GM19438 (cell line): Measurements from ENCODE around the gene PRIM1.
"Not testable (repeated sequence)": the region's sequence is repeated elsewhere in the genome, so short reads cannot be mapped to it uniquely, and the experiment has no call there.

Experiments
- ATAC-seq: cut with Tn5 transposase; IDR thresholded peaks from one replicate; pipeline ENCODE4 v1.9.1; 2021; ENCODE audit warnings: low read depth; ENCODE audit not compliant: unreplicated experiment

Gene PRIM1

GRCh38 chr12:56721216-56721615, 30.9 kb downstream of the PRIM1 start:
- no peak for ATAC-seq

GRCh38 chr12:56720731-56721151, 31.4 kb downstream of the PRIM1 start:
- ATAC-seq, result no peak

DNA sequence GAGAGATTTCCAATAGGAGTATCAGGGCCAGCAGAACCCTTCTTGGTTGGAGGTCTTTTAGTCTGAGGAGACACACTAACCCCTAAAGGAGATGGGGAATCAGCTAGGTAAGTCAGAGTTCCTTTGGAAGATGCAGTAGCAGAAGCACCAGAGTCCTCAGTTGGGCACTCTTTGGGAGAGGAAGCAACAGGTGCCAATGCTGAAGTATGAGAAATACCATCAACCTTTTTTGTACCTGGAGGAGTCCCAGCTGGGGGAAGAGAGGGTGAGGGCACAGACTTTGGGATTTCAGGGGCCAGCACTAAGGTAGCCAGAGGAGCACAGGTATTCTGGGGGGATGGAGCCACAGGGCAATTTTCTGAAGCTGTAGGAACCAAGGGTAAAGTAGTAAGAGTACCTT, 33.1 kb downstream of the PRIM1 start:
- ATAC-seq, result no peak

DNA sequence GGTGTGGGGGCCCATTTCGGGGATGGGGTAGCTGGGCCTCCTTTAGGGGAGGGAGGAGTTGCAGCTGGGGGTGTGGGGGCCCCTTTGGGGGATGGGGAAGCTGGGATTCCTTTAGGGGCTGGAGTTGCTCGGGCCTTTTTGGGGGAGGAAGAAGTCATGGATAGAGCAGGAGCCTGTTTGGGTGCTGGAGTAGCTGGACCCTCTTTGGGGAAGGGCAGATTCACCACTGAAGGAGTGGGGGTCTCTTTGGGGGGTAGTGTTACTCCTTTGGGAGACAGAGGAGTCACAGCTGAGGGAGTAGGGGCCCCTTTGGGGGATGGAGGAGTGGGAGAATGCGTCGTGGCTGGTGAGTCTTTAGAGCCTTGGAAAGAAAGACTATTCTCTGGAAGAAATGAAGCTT, 33.5 kb downstream of the PRIM1 start:
- ATAC-seq, result no peak

- ATAC-seq, result no peak
Observed at GRCh38 chr12:56718149-56718548, 34.0 kb downstream of the PRIM1 start.

- ATAC-seq, result no peak
Observed at GRCh38 chr12:56716933-56717880, 34.9 kb downstream of the PRIM1 start.

- no peak for ATAC-seq
Observed at GRCh38 chr12:56716458-56716857, 35.7 kb downstream of the PRIM1 start.

GRCh38 chr12:56715798-56716197, 36.3 kb downstream of the PRIM1 start:
- no peak for ATAC-seq

- no peak for ATAC-seq
Observed at GRCh38 chr12:56714431-56714929, 37.6 kb downstream of the PRIM1 start.

- ATAC-seq, result no peak
Observed at GRCh38 chr12:56713345-56713744, 38.8 kb downstream of the PRIM1 start.

DNA sequence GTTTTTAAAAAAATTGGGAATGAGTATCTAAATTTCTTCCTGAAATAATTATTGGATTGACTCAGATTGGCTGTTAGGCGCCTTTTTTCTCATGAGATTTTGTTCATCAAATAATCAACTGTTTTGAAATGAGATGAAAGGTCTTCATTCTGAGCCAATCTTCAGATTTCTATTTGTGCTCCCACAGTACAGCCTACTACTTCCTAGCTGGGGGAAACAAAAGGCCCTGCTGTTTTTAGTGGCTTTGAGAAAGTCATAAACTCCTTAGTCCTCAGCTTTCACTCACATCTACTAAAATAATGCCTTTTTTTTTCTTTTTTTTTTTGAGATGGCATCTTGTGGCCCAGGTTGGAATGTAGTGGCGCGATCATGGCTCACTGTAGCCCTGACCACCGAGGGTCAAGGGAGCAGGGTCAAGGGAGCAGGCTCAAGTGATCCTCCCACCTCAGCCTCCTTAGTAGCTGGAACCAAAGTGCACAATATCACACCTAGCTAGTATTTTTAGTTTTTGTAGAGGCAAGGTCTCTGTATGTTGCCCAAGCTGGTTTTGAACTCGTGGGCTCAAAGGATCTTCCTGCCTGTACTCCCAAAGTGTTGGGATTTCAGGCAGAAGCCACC, 42.3 kb downstream of the PRIM1 start:
- ATAC-seq, result no peak

- ATAC-seq, result not testable (repeated sequence)
Observed at GRCh38 chr12:56704522-56704921, 47.6 kb downstream of the PRIM1 start.

DNA sequence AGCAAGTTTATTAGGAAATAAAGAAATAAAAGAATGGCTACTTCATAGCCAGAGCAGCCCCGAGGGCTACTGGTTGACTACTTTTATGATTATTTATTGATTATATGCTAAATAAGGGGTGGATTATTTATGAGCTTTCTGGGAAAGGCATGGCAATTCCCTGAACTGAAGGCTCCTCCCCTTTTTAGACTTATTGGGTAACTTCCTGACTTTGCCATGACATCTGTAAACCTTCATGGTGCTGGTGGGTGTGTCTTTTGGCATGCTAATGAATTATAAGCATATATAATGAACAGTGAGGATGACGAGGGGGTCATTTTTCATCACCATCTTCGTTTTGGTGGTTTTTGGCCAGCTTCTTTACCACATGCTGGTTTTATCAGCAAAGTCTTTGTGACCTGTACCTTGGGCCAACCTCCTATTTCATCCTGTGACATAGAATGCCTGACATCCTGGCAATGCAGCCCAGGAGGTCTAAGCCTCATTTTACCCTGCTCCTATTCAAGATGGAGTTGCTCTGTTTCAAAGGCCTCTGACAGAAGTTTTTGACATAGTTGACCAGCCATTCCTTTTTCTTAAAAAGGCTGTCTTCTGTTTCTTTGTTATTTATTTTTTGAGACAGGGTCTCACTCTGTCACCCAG, 53.0 kb downstream of the PRIM1 start:
- ATAC-seq, result no peak

- no peak for ATAC-seq
Observed at GRCh38 chr12:56695327-56696101, 56.6 kb downstream of the PRIM1 start.

- no peak for ATAC-seq
Observed at GRCh38 chr12:56694161-56694560, 58.0 kb downstream of the PRIM1 start.

DNA sequence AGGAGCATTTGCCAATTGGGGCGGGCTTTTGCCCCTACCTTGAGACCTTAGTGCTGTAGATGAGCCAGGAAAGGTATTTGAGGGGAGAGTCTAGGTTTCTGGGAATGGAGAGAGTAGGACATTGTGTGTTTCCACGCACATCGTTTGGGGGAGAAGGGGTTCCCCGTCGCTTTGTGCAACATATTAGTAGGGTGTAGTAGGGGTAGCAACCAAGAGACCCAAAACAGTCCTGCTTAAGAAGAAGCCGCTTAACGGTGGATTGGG, 63.3 kb downstream of the PRIM1 start:
- no peak for ATAC-seq

DNA sequence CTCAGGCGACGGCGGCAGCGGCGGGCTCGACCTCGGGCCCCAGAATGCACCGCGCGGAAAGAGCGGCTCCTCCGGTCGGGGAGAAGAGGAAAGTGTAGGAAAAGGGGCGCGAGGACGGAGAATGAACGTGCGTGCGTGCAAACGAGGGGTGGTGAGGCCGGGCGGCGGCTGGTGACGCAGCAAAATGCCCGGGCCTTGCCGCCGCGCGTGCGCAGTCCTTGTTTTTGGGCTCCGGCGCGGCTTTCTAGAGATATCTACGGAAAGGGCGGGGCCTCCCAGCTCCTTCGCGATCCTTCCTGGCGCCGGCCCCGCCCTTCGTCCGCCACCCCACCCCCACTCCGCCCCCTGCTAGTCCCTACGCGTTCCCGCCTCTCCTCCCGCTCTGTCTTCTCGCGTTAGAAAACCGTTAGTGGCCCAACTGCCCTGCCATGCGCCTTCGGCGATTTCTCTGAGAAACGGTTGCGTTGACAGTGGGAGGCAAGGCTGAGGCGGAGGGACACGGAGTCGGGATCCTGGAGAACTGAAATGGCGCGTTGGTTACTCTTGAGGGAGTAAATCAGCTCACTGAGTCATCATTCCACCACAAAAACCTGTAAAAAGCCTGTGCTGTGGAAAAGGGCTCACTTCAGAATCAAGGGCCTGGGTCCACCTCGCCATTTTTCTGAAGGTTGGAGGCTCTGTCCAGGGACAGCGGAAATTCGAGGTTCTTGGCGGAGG, 63.8 kb downstream of the PRIM1 start, which contains the start of gene PTGES3:
Gene PTGES3, minus strand, starts transcription at position 156 of the 717 bp plus-strand sequence. CDS start 285 bp downstream, outside the sequence.
- ATAC-seq, result peak; percentile 53

- ATAC-seq, result peak; percentile 17
Observed at GRCh38 chr12:56687223-56688128, 64.6 kb downstream of the PRIM1 start.
